GM12874 (cell line): ENCODE measurements around the gene OTX1.
A peak's percentile ranks its signal among the peaks of the same experiment; 100 is the strongest.

Experiments used
- TF ChIP-seq, protein P1 (sequence below): IDR thresholded peaks from 2 replicates; pipeline ENCODE4 v1.5.1; 2011; ENCODE audit warnings: low read depth, mild to moderate bottlenecking, control low read depth, low read length, moderate library complexity; ENCODE audit not compliant: insufficient read depth

The OTX1 gene

DNA sequence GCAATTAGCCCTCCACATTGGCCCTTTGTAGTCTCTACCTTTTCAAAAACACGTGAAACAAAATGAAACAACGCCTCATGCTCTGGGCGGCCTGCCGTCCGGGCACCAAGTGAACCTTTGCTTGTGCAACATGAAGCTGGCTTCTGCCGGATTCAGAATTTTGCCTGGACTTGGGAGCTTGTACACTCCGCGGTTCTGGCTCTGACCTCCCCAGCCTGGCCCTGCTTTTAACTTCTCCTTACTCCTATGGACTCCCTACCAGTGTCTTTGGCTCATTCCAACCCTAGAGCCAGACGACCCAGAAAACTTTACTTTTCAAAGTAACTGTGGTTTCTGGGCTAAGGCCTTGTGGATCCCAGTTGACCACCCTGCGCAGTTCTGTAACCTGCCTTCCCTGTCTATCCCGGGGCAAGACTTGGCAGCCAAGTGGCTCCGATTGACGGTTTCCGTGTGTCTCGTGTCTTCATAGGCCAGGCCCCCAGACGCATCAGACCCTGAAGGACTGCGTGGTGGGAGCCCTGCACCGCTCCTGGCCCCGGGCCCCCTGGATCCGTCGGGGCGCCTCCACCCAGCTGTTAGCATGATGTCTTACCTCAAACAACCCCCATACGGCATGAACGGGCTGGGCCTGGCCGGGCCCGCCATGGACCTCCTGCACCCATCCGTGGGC lies 1.9 kb downstream of the OTX1 start:
- TF ChIP-seq, protein P1, sequence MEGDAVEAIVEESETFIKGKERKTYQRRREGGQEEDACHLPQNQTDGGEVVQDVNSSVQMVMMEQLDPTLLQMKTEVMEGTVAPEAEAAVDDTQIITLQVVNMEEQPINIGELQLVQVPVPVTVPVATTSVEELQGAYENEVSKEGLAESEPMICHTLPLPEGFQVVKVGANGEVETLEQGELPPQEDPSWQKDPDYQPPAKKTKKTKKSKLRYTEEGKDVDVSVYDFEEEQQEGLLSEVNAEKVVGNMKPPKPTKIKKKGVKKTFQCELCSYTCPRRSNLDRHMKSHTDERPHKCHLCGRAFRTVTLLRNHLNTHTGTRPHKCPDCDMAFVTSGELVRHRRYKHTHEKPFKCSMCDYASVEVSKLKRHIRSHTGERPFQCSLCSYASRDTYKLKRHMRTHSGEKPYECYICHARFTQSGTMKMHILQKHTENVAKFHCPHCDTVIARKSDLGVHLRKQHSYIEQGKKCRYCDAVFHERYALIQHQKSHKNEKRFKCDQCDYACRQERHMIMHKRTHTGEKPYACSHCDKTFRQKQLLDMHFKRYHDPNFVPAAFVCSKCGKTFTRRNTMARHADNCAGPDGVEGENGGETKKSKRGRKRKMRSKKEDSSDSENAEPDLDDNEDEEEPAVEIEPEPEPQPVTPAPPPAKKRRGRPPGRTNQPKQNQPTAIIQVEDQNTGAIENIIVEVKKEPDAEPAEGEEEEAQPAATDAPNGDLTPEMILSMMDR = no peak

DNA sequence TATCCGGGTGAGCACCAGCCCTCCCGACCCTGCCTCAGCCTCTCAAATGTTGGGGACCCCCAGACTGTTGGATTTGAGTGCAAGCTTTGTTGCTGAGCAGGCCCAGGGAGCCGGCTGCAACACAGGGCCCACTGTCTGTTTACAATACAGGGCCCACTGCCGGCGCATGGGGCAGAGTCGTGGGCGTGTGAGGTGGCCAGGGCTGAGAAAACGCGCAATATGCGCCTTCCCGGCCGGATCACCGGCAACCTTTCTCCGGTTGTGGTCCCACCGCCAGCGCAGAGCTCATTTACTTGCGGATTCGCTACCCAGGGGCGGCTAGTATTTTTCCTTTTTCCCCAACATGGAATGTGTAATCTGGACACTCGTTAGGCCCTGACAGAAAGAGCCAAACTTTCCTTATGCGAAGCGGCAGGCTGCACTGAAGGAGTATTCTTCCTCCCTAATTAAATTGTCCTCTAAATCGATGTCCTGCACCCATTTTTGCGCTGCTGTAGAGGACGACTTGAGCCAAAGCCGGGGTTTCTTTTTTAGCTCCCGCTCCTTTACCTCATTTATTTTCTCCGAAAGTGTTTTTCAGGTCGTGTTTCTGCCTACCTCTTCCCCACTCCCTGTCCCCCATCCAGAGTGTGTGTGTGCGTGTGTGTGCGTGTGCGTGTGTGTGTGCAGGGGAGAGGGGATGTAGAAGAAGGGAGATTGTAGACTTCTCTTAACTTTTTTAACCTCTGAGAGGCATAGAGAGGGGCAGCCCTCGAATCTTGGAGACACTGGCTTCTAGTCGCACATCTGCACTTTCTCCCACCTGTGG lies 2.7 kb downstream of the OTX1 start:
- TF ChIP-seq, protein P1 = no peak

DNA sequence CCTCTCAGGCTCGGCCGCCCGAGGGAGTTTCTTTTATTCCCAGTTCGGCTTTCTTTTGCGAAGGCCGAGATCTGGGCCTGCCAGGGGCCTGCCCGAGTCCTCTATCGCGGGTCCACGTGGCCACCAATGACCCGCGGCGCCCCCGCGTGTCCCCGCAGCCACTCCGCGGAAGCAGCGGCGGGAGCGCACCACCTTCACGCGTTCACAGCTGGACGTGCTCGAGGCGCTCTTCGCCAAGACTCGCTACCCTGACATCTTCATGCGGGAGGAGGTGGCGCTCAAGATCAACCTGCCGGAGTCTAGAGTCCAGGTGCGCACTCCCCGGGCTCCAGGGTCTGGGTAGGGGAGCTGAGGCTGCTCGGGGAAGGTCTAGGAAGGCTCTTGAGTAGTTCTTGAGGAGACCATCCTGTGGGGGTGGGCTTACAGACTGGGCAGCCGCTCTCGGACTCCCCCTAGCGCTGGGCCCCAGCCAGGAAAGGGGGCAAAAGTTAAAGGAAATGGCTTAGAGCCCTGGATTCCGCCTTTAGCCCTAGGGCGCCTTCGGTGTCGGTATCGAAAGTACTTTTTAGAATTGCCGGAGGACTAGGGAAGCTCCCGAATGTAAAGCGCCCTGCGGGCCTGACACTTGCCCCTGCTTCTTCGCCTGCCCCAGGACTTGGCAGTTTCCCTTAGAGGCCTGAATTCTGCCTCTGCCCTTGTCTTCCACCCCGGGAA lies 3.4 kb downstream of the OTX1 start:
- TF ChIP-seq, protein P1 = peak; percentile 81

DNA sequence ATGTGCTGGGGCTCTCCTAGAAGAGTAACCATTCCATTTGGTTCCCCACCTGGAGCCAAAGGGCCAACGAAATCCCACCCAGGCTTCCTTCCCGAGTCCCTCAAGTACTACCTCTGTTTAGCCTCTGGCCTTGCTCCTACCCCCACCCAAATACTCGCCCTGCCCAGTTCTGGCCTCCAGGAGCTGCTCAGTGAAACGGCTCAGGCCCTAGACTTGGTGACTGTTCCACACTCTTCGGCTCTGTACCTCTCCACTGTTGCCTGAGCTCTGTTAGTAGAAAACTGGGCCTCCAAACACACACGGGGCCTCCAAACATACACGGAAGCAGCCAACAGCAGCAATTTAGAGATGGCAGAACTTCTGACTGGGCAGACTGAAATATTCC lies 4.2 kb downstream of the OTX1 start:
- TF ChIP-seq, protein P1 = no peak

DNA sequence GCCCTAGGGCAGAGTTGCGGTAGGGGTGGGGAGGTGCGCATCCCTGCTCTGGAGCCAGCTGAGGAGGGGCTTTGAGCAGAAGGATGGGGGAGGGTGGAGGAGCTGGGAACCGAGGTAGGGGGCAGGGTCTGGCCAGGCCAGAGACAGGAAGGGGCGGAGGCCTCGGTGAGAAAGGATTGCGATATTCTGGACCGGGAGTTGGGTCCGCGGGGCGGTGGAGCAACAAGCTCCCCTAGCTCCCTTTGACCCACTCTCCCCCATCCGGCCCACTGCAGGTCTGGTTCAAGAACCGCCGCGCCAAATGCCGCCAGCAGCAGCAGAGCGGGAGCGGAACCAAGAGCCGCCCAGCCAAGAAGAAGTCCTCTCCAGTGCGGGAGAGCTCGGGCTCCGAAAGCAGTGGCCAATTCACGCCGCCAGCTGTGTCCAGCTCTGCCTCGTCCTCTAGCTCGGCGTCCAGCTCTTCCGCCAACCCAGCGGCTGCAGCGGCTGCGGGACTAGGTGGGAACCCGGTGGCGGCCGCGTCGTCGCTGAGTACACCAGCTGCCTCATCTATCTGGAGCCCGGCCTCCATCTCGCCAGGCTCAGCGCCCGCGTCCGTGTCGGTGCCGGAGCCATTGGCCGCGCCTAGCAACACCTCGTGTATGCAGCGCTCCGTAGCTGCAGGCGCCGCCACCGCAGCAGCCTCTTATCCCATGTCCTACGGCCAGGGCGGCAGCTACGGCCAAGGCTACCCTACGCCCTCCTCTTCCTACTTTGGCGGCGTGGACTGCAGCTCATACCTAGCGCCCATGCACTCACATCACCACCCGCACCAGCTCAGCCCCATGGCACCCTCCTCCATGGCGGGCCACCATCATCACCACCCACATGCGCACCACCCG lies 4.8 kb downstream of the OTX1 start:
- TF ChIP-seq, protein P1 = no peak

DNA sequence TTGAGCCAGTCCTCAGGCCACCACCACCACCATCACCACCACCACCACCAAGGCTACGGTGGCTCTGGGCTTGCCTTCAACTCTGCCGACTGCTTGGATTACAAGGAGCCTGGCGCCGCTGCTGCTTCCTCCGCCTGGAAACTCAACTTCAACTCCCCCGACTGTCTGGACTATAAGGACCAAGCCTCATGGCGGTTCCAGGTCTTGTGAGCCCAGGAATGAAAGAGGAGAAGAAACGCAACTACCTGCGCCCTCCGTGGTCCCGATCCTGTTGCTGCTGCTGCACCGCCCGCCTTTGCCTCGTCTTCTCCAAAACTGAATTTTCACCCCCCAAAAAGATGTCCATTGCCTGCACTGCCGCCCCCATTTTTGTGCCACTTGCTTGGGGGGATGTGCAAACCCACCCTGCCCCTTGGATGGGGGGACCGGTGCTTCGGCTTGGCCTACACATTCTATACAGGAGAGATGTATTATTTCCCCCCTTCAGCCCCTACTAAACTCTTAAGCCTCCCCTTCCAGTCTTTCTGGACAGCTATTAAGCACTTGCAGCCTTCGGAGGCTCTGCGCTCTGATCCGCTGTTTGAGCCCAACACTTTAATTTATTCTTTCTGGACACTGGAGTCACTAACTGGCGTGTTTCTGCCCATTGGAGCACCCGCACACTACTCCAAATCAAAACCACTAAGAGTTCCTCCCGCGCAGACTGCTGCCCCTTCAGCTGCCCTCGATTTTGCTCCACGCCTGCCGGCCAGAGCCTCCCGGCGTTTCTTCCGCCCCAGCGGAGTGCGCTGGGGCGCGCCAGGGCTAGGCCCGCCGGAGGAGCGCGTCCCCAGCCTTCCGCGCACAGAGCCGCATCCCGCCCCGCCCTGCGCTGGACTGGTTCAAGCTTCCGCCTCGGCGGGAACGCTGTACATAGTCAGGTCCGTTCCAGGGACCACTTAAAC lies 5.7 kb downstream of the OTX1 start:
- TF ChIP-seq, protein P1 = no peak
